GM12801 (cell line): ENCODE results near the gene VPREB1.

Experiments
- TF ChIP-seq, protein P1 (sequence below): IDR thresholded peaks from one replicate; pipeline ENCODE4 v1.5.1; 2011; ENCODE audit warnings: control low read depth; ENCODE audit not compliant: insufficient read length; ENCODE audit errors: extremely low read depth

The VPREB1 gene

DNA sequence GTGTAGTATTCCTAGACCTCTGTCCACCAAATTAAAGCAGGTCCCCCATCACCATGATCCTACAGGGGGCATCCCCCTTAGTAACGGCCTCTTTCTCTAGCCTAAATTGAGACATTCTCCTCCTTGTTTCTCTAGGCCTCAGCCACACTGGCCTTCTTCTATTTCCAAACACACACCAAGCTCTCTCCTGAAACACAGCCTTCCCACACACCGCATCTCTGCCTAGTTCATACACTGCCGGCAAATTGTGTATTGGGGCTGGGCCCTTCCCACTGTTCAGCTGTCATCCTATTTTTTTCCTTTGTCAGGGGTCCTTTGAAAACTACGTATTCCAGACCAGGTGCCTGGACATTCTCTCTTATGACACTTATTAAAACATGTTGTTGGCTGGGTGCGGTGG, 11.5 kb upstream of the VPREB1 start:
- TF ChIP-seq, protein P1, sequence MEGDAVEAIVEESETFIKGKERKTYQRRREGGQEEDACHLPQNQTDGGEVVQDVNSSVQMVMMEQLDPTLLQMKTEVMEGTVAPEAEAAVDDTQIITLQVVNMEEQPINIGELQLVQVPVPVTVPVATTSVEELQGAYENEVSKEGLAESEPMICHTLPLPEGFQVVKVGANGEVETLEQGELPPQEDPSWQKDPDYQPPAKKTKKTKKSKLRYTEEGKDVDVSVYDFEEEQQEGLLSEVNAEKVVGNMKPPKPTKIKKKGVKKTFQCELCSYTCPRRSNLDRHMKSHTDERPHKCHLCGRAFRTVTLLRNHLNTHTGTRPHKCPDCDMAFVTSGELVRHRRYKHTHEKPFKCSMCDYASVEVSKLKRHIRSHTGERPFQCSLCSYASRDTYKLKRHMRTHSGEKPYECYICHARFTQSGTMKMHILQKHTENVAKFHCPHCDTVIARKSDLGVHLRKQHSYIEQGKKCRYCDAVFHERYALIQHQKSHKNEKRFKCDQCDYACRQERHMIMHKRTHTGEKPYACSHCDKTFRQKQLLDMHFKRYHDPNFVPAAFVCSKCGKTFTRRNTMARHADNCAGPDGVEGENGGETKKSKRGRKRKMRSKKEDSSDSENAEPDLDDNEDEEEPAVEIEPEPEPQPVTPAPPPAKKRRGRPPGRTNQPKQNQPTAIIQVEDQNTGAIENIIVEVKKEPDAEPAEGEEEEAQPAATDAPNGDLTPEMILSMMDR: no peak

DNA sequence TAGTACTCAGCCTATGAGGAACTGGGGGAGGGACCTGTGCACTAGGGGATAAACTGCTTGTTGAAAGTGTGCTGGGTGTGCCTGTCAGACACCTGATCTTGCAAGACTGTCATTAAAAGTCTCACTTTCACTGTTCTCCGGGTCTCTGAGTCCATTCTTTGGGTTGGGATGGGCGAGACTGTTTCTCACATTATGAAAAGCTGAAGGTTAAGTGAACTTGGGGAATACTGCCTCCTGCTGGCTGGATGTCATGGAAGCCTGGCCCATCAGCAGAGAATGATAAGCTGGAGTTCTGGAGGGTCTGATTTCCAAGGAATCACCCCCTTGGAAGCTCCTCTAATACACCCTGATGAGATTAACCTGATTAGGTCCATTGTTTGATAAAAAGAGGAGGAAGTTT, 9.0 kb upstream of the VPREB1 start:
- TF ChIP-seq, protein P1: no peak

GRCh38 chr22:22237521-22237920, 7.1 kb upstream of the VPREB1 start:
- TF ChIP-seq, protein P1: no peak

GRCh38 chr22:22239311-22239939, 5.2 kb upstream of the VPREB1 start:
- TF ChIP-seq, protein P1: no peak

DNA sequence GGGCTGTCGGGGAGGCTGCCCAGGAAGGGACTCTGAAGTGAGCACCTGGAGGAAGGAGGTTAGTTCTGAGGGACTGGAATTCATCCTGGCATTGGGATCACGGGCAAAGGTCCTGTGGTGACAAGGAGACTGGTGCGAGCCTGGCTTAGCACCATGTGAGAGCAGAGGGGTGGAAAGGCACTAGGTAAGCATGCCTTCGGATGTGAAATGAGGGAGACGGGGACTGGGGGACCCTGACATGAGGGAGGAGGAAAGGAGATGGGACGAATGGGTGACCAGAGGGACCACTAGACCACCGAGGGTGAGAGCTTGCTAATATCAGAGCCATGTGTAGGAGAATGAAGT, 3.1 kb upstream of the VPREB1 start:
- TF ChIP-seq, protein P1: no peak

GRCh38 chr22:22242488-22242887, 2.1 kb upstream of the VPREB1 start:
- TF ChIP-seq, protein P1: no peak

- TF ChIP-seq, protein P1: no peak
Measured at GRCh38 chr22:22243033-22243680, 1.4 kb upstream of the VPREB1 start.
